ENCODE data around the gene RAB39A.

DNA sequence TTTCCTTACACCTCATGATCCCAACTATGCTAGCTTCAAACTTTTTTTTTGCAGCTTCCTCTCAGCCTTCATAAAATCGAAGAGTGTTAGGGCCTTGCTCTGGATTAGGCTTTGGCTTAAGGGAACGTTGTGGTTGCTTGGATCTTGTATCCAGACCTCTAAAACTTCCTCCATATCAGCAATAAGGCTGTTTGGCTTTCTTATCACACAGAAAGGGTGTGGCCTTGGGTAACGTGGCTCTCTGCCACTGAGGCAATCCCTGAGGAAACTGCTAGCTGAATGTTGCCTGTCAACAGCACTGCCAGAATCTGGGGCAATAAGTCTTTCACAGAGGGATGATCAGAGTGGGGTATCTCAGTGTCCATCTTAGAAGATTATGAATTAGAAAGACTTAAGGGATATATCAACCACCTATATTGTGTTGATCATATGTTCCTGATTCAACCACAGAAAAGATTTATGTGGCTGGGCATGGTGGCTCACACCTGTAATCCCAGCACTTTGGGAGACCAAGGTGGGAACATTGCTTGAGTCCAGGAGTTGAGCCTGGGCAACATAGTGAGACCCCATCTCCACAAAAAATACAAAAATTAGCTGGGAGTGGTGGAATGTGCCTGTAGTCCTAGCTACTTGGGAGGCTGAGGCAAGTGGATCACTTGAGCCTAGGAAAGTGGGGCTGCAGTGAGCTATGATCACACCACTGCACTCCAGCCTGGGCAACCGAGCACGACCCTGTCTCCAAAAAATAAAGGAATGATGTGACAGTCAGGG lies 67.9 kb downstream of the RAB39A start:
- no peak for TF ChIP-seq NCOA2 (IDR thresholded peaks at IDR 0.05; ENCODE audit: partially characterized antibody in 2 of 2)
- TF ChIP-seq, protein P1, sequence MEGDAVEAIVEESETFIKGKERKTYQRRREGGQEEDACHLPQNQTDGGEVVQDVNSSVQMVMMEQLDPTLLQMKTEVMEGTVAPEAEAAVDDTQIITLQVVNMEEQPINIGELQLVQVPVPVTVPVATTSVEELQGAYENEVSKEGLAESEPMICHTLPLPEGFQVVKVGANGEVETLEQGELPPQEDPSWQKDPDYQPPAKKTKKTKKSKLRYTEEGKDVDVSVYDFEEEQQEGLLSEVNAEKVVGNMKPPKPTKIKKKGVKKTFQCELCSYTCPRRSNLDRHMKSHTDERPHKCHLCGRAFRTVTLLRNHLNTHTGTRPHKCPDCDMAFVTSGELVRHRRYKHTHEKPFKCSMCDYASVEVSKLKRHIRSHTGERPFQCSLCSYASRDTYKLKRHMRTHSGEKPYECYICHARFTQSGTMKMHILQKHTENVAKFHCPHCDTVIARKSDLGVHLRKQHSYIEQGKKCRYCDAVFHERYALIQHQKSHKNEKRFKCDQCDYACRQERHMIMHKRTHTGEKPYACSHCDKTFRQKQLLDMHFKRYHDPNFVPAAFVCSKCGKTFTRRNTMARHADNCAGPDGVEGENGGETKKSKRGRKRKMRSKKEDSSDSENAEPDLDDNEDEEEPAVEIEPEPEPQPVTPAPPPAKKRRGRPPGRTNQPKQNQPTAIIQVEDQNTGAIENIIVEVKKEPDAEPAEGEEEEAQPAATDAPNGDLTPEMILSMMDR (IDR thresholded peaks at IDR 0.05 in 2 of 3, conservative IDR thresholded peaks at IDR 0.05 in 1 of 3; ENCODE audit: insufficient read depth in 2 of 3, low read depth in 1 of 3, low read length in 3 of 3), result no peak
- no peak for TF ChIP-seq SP1 (CRISPR knock-in tag; IDR thresholded peaks at IDR 0.05)
- no peak for TF ChIP-seq POLR2H (tag; IDR thresholded peaks at IDR 0.05; ENCODE audit: low read depth)
- TF ChIP-seq IFI16 (CRISPR knock-in tag; IDR thresholded peaks at IDR 0.05), result no peak
- no peak for TF ChIP-seq ZNF197 (CRISPR knock-in tag; IDR thresholded peaks at IDR 0.05; ENCODE audit: low read depth)
- no peak for TF ChIP-seq FOXK1 (CRISPR knock-in tag; IDR thresholded peaks at IDR 0.05; ENCODE audit: borderline replicate concordance)
- TF ChIP-seq, protein P2, sequence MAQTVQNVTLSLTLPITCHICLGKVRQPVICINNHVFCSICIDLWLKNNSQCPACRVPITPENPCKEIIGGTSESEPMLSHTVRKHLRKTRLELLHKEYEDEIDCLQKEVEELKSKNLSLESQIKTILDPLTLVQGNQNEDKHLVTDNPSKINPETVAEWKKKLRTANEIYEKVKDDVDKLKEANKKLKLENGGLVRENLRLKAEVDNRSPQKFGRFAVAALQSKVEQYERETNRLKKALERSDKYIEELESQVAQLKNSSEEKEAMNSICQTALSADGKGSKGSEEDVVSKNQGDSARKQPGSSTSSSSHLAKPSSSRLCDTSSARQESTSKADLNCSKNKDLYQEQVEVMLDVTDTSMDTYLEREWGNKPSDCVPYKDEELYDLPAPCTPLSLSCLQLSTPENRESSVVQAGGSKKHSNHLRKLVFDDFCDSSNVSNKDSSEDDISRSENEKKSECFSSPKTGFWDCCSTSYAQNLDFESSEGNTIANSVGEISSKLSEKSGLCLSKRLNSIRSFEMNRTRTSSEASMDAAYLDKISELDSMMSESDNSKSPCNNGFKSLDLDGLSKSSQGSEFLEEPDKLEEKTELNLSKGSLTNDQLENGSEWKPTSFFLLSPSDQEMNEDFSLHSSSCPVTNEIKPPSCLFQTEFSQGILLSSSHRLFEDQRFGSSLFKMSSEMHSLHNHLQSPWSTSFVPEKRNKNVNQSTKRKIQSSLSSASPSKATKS (CRISPR knock-in tag; IDR thresholded peaks at IDR 0.05), result no peak
- TF ChIP-seq SP2 (IDR thresholded peaks at IDR 0.05; ENCODE audit: extremely low read depth, low read depth, low read length, poor library complexity, severe bottlenecking), result no peak
- no peak for TF ChIP-seq MEF2A (IDR thresholded peaks at IDR 0.05; ENCODE audit: control insufficient read depth, low read depth, low read length)
- TF ChIP-seq EHMT2 (IDR thresholded peaks at IDR 0.05), result no peak
- no peak for TF ChIP-seq SIN3A (IDR thresholded peaks at IDR 0.05; ENCODE audit: borderline replicate concordance in 2 of 2, control insufficient read depth in 1 of 2, low read depth in 2 of 2, low read length in 2 of 2)
- no peak for TF ChIP-seq NR2C1 (IDR thresholded peaks at IDR 0.05)
- no peak for TF ChIP-seq NR2C1 (tag; IDR thresholded peaks at IDR 0.05)
- TF ChIP-seq ZNF263 (CRISPR knock-in tag; IDR thresholded peaks at IDR 0.05; ENCODE audit: borderline replicate concordance), result no peak
